Astrocyte of the cerebellum (primary cell): Measurements from ENCODE around the gene RALGAPA1.

Experiments
- DNase-seq: peaks from one replicate; pipeline ENCODE4 v3.0.0-alpha.2; 2011; ENCODE audit warnings: low read depth
- H3K4me3 ChIP-seq: 2 replicates; pipeline ENCODE4 v1.5.1; 2011; ENCODE audit warnings: mild to moderate bottlenecking, low read depth, low read length, moderate library complexity
- in situ Hi-C: cut with HindIII; loops from 2 replicates; pipeline ENCODE4 v1.10.0; 2017; ENCODE audit warnings: low sequenced_read_pairs
- TF ChIP-seq, protein P1 (sequence below): IDR thresholded peaks from 2 replicates; pipeline ENCODE4 v1.5.1; 2012; ENCODE audit warnings: low read length, low read depth, moderate library complexity, mild to moderate bottlenecking; ENCODE audit errors: missing control alignments

The RALGAPA1 gene

DNA sequence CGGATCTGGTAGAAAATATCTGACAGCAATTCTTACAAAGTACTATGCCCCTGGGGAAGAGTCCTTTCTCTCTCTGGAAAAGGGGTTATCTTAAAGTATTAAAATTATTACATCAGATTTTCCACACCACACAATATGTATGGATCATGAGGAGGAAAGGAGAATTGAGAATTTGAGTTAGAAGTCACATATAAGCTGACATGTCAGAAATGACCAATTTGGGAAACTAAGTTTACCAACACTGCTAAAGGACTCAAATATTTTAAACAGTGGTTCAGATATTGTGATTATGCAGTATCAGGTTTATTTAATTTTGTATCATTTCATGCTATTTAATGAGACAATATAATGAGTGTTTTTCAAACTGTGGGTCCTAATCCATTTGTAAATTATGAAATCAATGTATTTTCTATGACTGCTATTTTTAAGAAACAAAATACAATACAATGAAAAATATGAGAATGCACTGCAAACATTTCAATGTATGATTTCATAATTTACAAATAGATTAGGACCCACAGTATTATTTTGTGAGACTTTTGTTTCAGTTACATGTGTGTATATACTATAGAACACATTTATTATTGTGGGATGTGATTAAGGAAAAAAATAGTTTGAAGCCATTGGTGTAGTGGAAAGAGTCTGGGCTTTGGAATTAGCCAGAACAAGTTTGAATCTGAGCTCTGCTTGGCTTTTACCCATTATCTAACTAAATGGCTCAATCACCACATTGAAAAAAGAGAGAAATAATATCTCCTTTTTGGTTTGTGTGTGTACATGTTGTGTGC lies 276.9 kb downstream of the RALGAPA1 start:
- TF ChIP-seq, protein P1, sequence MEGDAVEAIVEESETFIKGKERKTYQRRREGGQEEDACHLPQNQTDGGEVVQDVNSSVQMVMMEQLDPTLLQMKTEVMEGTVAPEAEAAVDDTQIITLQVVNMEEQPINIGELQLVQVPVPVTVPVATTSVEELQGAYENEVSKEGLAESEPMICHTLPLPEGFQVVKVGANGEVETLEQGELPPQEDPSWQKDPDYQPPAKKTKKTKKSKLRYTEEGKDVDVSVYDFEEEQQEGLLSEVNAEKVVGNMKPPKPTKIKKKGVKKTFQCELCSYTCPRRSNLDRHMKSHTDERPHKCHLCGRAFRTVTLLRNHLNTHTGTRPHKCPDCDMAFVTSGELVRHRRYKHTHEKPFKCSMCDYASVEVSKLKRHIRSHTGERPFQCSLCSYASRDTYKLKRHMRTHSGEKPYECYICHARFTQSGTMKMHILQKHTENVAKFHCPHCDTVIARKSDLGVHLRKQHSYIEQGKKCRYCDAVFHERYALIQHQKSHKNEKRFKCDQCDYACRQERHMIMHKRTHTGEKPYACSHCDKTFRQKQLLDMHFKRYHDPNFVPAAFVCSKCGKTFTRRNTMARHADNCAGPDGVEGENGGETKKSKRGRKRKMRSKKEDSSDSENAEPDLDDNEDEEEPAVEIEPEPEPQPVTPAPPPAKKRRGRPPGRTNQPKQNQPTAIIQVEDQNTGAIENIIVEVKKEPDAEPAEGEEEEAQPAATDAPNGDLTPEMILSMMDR, result no peak
- no peak for DNase-seq
- in situ Hi-C loops, result no loop called here
- no peak overlapping the region for H3K4me3 ChIP-seq

DNA sequence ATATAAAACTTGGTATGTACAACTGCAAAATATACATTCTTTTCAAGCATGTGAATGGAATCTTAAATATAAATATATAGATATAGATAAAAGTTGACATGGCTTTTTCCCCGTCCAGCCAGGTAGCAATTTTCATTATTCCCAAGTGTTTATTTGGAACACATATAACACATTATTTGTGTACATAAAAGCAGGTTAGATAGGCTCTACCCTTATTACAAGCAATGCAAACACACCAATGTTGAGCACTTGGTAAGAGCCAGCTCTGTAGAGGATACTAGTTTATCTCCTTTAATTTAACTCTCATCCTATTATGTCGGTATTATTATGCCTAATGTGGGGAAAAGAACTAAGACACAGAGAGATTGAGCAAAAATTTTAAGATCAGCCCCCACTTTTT lies 282.1 kb downstream of the RALGAPA1 start:
- DNase-seq, result no peak
- TF ChIP-seq, protein P1, result no peak
- H3K4me3 ChIP-seq, result no peak overlapping the region
- in situ Hi-C loops, result no loop called here

DNA sequence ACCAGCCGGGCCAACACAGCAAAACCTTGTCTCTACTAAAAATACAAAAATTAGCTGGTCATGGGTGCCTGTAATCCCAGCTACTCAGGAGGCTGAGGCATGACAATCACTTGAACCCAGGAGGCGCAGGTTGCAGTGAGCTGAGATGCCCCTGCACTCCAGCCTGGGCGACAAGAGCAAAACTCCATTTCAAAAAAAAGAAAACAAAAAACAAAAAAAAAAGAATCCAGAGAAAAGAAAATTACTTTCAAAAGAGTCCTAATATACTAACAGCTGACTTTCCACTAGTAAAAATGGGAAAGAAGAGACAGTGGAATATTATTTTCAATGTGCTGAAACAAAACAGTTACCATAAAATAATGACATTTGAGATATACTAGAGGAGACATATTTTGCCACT lies 283.4 kb downstream of the RALGAPA1 start:
- TF ChIP-seq, protein P1, result no peak
- DNase-seq, result no peak
- in situ Hi-C loops, result no loop called here
- no peak overlapping the region for H3K4me3 ChIP-seq

DNA sequence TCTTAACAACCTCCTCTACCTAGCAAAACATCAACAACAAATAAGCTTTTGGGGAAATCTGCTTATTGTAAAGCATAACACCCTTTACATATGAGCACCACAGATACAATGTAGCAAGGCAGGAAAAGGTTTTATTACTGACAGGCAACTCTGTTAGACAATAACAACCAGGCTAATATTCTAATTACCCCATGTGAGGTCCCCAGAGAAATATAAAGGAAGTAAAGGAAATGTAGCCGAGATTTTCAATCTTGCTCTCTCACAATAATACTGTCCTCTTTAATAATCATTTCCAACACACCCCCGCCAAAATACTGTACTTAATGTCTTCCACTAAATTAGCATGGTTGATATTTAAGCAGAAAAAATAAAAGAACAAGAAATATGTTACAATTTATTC lies 289.1 kb downstream of the RALGAPA1 start:
- in situ Hi-C loops, result no loop called here
- TF ChIP-seq, protein P1, result no peak
- no peak for DNase-seq
- no peak overlapping the region for H3K4me3 ChIP-seq

DNA sequence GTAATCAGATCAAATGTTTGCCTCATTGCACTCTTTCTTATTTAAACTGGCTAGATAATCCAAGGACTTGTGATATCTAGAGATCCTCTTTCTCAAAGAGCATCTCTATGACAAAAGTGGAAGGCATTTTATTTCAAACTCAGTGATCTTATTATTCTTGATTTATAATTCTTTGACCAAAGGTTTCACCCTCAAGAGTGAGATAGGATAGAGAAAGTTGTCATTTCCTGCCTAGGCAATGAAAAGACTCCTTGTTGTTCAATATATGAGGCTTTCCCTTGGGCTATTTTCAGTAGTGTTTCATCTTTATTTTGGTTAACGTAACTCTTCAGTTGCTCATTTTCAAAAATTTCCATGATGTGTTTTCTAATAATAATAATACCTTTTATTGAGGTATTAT lies 293.2 kb downstream of the RALGAPA1 start:
- in situ Hi-C loops, result no loop called here
- DNase-seq, result no peak
- no peak overlapping the region for H3K4me3 ChIP-seq
- TF ChIP-seq, protein P1, result no peak

DNA sequence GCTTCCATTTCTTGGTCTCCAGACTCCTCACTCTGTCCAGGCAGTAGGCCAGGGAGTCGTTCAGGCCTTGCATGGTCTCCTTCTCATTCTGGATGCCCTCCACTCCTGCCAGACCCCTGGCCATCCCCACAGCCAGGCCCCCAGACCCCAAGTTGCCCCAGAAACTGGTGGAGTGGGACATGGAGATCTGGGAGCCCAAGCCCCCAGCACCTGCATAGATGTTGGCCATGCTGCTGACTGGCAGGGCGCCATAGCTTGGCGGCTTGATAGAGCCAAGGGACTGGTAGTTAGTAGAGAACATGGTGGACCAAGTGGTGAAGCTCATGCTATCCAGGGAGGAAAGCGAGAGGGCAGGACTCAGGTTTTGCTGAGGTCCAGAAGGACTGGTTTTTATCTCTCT lies 296.3 kb downstream of the RALGAPA1 start:
- in situ Hi-C loops, result no loop called here
- DNase-seq, result no peak
- no peak overlapping the region for H3K4me3 ChIP-seq
- TF ChIP-seq, protein P1, result no peak

DNA sequence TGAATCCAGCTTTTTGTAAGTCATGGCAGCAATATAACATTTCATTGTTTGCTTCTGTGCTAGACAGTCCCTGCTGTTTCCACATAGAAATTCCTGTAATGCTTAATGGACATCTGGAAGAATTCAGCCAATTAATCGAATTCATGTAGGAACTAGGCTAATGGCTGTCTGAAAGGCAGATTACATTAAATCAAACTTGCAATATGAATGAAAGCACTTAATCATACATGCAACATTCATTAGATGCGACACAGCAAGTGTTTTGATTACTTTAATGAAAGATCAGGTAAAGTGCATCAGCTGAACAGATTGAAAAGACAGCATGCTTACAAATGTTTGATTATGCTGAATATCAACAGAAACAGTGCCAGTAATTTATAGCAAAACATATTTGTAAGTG lies 299.2 kb downstream of the RALGAPA1 start:
- TF ChIP-seq, protein P1, result no peak
- H3K4me3 ChIP-seq, result no peak overlapping the region
- in situ Hi-C loops, result no loop called here
- no peak for DNase-seq
